Epithelial cell of prostate (primary cell): ENCODE measurements around the gene TRAF4.
A peak's percentile ranks its signal among the peaks of the same experiment; 100 is the strongest.
"Not testable (repeated sequence)": the region's sequence is repeated elsewhere in the genome, so short reads cannot be mapped to it uniquely, and the experiment has no call there.

ENCODE experiments used
- DNase-seq: peaks from one replicate; pipeline ENCODE4 v3.0.0-alpha.2; 2011; ENCODE audit warnings: low read depth, low spot score
- H3K27ac ChIP-seq: fragments of 450-650 bp; 2 replicates; pipeline ENCODE4 v1.5.1; 2017; ENCODE audit warnings: mild to moderate bottlenecking

TRAF4 gene

GRCh38 chr17:28774206-28774605 is 30.4 kb downstream of the TRAF4 start:
- no peak for DNase-seq
- no peak overlapping the region for H3K27ac ChIP-seq

- H3K27ac ChIP-seq, result peak overlapping the region; percentile 90
- no peak for DNase-seq
Observed at GRCh38 chr17:28777178-28777577, 33.4 kb downstream of the TRAF4 start.

GRCh38 chr17:28779601-28780000 is 35.8 kb downstream of the TRAF4 start:
- DNase-seq, H3K27ac ChIP-seq: not testable (repeated sequence)

- no peak overlapping the region for H3K27ac ChIP-seq
- no peak for DNase-seq
Observed at GRCh38 chr17:28783161-28783560, 39.4 kb downstream of the TRAF4 start.

GRCh38 chr17:28788100-28788499 is 44.3 kb downstream of the TRAF4 start:
- no peak overlapping the region for H3K27ac ChIP-seq
- DNase-seq, result no peak

GRCh38 chr17:28792877-28793661 is 49.3 kb downstream of the TRAF4 start:
- H3K27ac ChIP-seq, result no peak overlapping the region
- DNase-seq, result no peak

GRCh38 chr17:28794846-28795441 is 51.1 kb downstream of the TRAF4 start:
- DNase-seq, H3K27ac ChIP-seq: not testable (repeated sequence)

- no peak for DNase-seq
- no peak overlapping the region for H3K27ac ChIP-seq
Observed at GRCh38 chr17:28796062-28796461, 52.3 kb downstream of the TRAF4 start.
